ENCODE measurements around the gene MAST3.

DNA sequence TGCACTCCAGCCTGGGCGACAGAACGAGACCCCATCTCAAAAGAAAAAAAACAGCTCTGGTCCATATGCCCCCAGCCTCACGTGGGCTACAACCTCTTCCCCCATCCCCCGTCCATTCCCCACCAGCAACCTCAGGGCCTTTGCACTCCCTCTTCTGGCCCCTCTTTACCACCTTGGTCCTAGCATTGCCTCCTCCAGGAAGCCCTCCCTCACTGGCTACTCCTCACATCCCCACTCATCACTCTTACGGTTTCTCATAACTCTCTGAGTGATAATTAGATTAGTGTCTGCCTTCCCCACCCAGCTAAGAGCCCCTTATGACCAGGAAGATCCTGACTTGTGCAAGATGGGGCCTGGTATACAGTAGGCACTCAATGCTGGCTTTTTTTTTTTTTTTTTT lies 41.6 kb upstream of the MAST3 start:
- TF ChIP-seq YY1 (IDR thresholded peaks at IDR 0.05; ENCODE audit: extremely low read depth, insufficient replicate concordance, low read depth, low read length) (no peak), SIN3A (IDR thresholded peaks at IDR 0.05; ENCODE audit: low read depth) (no peak), RAD21 (IDR thresholded peaks at IDR 0.05; ENCODE audit: low read depth) (no peak), TCF7L2 (IDR thresholded peaks at IDR 0.05; ENCODE audit: borderline replicate concordance, extremely low read depth, insufficient read depth, insufficient read length) (no peak), CEBPB (IDR thresholded peaks at IDR 0.05; ENCODE audit: low read depth) (no peak), FOSL1 (IDR thresholded peaks at IDR 0.05; ENCODE audit: low read depth) (no peak), EZH2 (IDR thresholded peaks at IDR 0.05) (no peak), POLR2A (IDR thresholded peaks at IDR 0.05; ENCODE audit: borderline replicate concordance, extremely low read depth, insufficient read depth, insufficient read length) (no peak), POLR2AphosphoS5 (IDR thresholded peaks at IDR 0.05; ENCODE audit: low read depth, low read length) (no peak)
- TF ChIP-seq, protein P1, sequence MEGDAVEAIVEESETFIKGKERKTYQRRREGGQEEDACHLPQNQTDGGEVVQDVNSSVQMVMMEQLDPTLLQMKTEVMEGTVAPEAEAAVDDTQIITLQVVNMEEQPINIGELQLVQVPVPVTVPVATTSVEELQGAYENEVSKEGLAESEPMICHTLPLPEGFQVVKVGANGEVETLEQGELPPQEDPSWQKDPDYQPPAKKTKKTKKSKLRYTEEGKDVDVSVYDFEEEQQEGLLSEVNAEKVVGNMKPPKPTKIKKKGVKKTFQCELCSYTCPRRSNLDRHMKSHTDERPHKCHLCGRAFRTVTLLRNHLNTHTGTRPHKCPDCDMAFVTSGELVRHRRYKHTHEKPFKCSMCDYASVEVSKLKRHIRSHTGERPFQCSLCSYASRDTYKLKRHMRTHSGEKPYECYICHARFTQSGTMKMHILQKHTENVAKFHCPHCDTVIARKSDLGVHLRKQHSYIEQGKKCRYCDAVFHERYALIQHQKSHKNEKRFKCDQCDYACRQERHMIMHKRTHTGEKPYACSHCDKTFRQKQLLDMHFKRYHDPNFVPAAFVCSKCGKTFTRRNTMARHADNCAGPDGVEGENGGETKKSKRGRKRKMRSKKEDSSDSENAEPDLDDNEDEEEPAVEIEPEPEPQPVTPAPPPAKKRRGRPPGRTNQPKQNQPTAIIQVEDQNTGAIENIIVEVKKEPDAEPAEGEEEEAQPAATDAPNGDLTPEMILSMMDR (IDR thresholded peaks at IDR 0.05 in 2 of 3, conservative IDR thresholded peaks at IDR 0.05 in 1 of 3; ENCODE audit: borderline replicate concordance in 1 of 3, insufficient read depth in 1 of 3, low read depth in 2 of 3, low read length in 2 of 3): no peak
- TF ChIP-seq, protein P2, sequence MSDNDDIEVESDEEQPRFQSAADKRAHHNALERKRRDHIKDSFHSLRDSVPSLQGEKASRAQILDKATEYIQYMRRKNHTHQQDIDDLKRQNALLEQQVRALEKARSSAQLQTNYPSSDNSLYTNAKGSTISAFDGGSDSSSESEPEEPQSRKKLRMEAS (IDR thresholded peaks at IDR 0.05): no peak

Measured in HCT116 (cell line).